Endothelial cell of umbilical vein (primary cell): ENCODE data around the gene UGCG. TPM values are rescaled to one million over a fixed set of nuclear protein-coding genes. Genes with fewer than 3 reads are reported as not detected.

Source experiments
- BruUV-seq: library from RNA; stranded (reverse); fragments of 400-500 nt; replicated peaks from 2 replicates; lab custom pipeline; 2021; lab: Mats Ljungman, UMichigan
- CTCF ChIA-PET: fragments of 300-600, 350-600 bp; sonication (Branson Sonifier 250); formaldehyde crosslinking; loops from one replicate; lab custom pipeline; 2021; ENCODE audit warnings: antibody characterized with exemption, inconsistent platforms; lab: Charles Lee
- POLR2A ChIA-PET: fragments of 300-600, 350-600 bp; sonication (Branson Sonifier 250); formaldehyde crosslinking; loops from one replicate; lab custom pipeline; 2021; ENCODE audit warnings: antibody characterized with exemption, inconsistent platforms; lab: Charles Lee
- DNase-seq: peaks from one replicate; pipeline ENCODE4 v3.0.0-alpha.2; 2011; ENCODE audit warnings: low read depth, low spot score
- FAIRE-seq: peaks from 2 replicates; lab custom pipeline; 2011; peaks lifted over from hg19 to GRCh38; lab: Jason Lieb, UNC
- H2AFZ ChIP-seq: 2 replicates; pipeline ENCODE4 v1.6.0; 2012; ENCODE audit warnings: low read depth, low read length, control low read depth, inconsistent platforms
- H3K27ac ChIP-seq: 2 replicates; pipeline ENCODE4 v1.5.1; 2011; ENCODE audit warnings: low read depth, mild to moderate bottlenecking, control low read depth, low read length, moderate library complexity; ENCODE audit not compliant: insufficient read depth
- H3K27me3 ChIP-seq, 2 experiments: 2 replicates each; pipeline versions ENCODE4 v1.6.0 to v1.6.1; 2011; ENCODE audit warnings: low read length in 2 of 2, mixed read lengths in 1 of 2; ENCODE audit not compliant: control insufficient read depth in 2 of 2, insufficient read depth in 2 of 2
- H3K36me3 ChIP-seq, 2 experiments: 2 replicates in 1 of 2; 3 replicates in 1 of 2; pipeline ENCODE4 v1.5.1; 2011; ENCODE audit warnings: low read length in 2 of 2, mild to moderate bottlenecking in 1 of 2, moderate library complexity in 1 of 2; ENCODE audit not compliant: control insufficient read depth in 2 of 2, insufficient read depth in 2 of 2; ENCODE audit errors: extremely low read depth in 1 of 2
- H3K4me1 ChIP-seq: 3 replicates; pipeline ENCODE4 v1.5.1; 2011; ENCODE audit warnings: mild to moderate bottlenecking, low read length; ENCODE audit not compliant: control insufficient read depth, insufficient read depth; ENCODE audit errors: extremely low read depth
- H3K4me2 ChIP-seq: 2 replicates; pipeline ENCODE4 v1.6.1; 2011; ENCODE audit warnings: low read length, control low read depth, mixed read lengths; ENCODE audit not compliant: insufficient read depth
- H3K4me3 ChIP-seq, 3 experiments: fragments of 200-600 bp in 1 of 3; sonication (generic), shearing (Covaris generic) in 1 of 3; replicated peaks in 1 of 3; 2 replicates each; pipeline ENCODE4 v1.5.1; 2011 to 2016; ENCODE audit warnings: control low read depth in 3 of 3, low read length in 3 of 3, mild to moderate bottlenecking in 2 of 3, inconsistent platforms in 1 of 3, low read depth in 1 of 3, moderate library complexity in 1 of 3; ENCODE audit not compliant: insufficient read depth in 1 of 3
- H3K79me2 ChIP-seq: 2 replicates; pipeline ENCODE4 v1.6.0; 2012; ENCODE audit warnings: low read length, inconsistent platforms; ENCODE audit not compliant: control insufficient read depth, insufficient read depth
- H3K9ac ChIP-seq: replicated peaks from 2 replicates; pipeline ENCODE3; 2011; ENCODE audit warnings: low read length, control low read depth; ENCODE audit not compliant: insufficient read depth; ENCODE audit errors: extremely low read depth
- H3K9me1 ChIP-seq: replicated peaks from 3 replicates; pipeline ENCODE4 v1.6.0; 2011; ENCODE audit warnings: mild to moderate bottlenecking, low read length; ENCODE audit not compliant: control insufficient read depth, insufficient read depth; ENCODE audit errors: extremely low read depth
- H3K9me3 ChIP-seq: replicated peaks from 2 replicates; pipeline ENCODE4 v1.5.1; 2012; ENCODE audit warnings: low read length, inconsistent platforms; ENCODE audit not compliant: control insufficient read depth, insufficient read depth
- H4K20me1 ChIP-seq: replicated peaks from 2 replicates; pipeline ENCODE3; 2011; ENCODE audit warnings: mild to moderate bottlenecking, low read length; ENCODE audit not compliant: control insufficient read depth, insufficient read depth; ENCODE audit errors: extremely low read depth
- EZH2 ChIP-seq: IDR thresholded peaks from 2 replicates; pipeline ENCODE4 v1.6.1; 2012; ENCODE audit warnings: borderline replicate concordance, low read depth, mild to moderate bottlenecking, moderate library complexity, low read length, inconsistent platforms; ENCODE audit not compliant: severe bottlenecking
- FOS ChIP-seq: IDR thresholded peaks from 2 replicates; pipeline ENCODE4 v1.6.1; 2011; ENCODE audit warnings: mild to moderate bottlenecking, low read length, moderate library complexity, borderline replicate concordance; ENCODE audit not compliant: insufficient read depth
- GATA2 ChIP-seq: IDR thresholded peaks from 2 replicates; pipeline ENCODE4 v1.7.0; 2011; ENCODE audit warnings: low read depth, mild to moderate bottlenecking, moderate library complexity, mixed read lengths, low read length; ENCODE audit not compliant: insufficient read length, insufficient read depth
- JUN ChIP-seq: IDR thresholded peaks from 2 replicates; pipeline ENCODE4 v1.6.1; 2011; ENCODE audit warnings: borderline replicate concordance, low read depth; ENCODE audit not compliant: insufficient read length, insufficient read depth
- MYC ChIP-seq: IDR thresholded peaks from one replicate; pipeline ENCODE4 v1.6.1; 2011; ENCODE audit warnings: mild to moderate bottlenecking, low read depth, low read length
- POLR2AphosphoS5 ChIP-seq: IDR thresholded peaks from 2 replicates; pipeline ENCODE4 v1.6.1; 2012; ENCODE audit warnings: low read depth, mild to moderate bottlenecking, control low read depth, low read length, moderate library complexity; ENCODE audit not compliant: insufficient read depth
- dilution Hi-C: fragments of 300-500 bp; cut with MboI; formaldehyde crosslinking; loops from one replicate; pipeline ENCODE4 v1.15.0; 2019; ENCODE audit warnings: low sequenced_read_pairs; ENCODE audit not compliant: extremely low pct_ligation_motif_present
- intact Hi-C: fragments of 100-400 bp; cut with micrococcal nuclease; formaldehyde crosslinking; loops from one replicate; pipeline ENCODE4 v1.10.0; 2022
- polyA plus RNA-seq, 4 experiments: library from polyadenylated mRNA; depleted of rRNA in 3 of 4; stranded (reverse) in 3 of 4; unstranded in 1 of 4; fragments of >200 nt; gene quantifications; 2 replicates each; pipeline versions ENCODE4 v1.2.1 to v1.2.3, GENCODE V29; 2011 to 2012; ENCODE audit warnings: missing spikeins in 1 of 4
- total RNA-seq: library from RNA; stranded (reverse); gene quantifications from 2 replicates; pipeline ENCODE4 v1.2.3, GENCODE V29; 2021

UGCG gene
- total and polyA plus RNA-seq, 2 donors (not counting 3 experiments of a cell fraction or from before 2014, with no cell fraction given) = 28.5 to 38.5 TPM

DNA sequence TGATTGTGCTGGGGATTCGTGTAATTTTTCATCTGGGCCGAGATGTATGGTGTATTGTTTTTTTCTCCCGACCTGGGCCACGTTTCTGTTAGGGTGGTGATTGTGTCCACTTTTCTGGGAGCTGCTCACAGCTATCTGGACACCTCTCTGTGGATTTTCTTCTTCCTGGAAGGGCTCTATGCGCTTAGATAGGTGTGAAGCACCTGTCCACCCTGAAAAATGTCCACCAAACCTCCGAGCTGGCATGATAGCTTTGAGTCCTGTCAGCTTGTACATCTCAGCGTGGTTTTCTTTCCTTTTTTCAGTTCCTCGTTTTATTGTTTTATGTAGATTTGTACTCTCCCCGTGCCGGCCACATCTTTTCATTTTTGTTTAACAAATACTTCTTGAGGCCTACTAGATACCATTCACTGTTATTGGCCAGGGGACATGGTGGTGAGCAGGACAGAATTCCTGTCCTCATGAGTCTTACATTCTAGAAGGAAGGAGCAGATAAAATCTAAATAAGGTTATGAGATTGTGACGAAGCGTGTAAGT, 1.1 kb downstream of the UGCG start:
- Histone ChIP-seq H3K36me3 (no peaks in the 10 kb centered on the region), H3K79me2 (peaks cover 58% of the 10 kb centered on the region), H3K9me3 (no peaks in the 10 kb centered on the region), H3K9ac (peak overlapping the region; percentile 79), H2AFZ (no peak overlapping the region), H3K4me2 (peak overlapping the region; percentile 88), H3K9me1 (no peaks in the 10 kb centered on the region), H3K4me3 (peak overlapping the region; percentile 81 to 96 (median 90)), H3K27ac (peak overlapping the region; percentile 82), H3K27me3 (no peaks in the 10 kb centered on the region), H4K20me1 (no peaks in the 10 kb centered on the region), H3K4me1 (peaks cover 35% of the 10 kb centered on the region)
- intact Hi-C loops (loop anchor here (1.0 to 2.0 kb wide), 6 partner anchors 29 to 436 kb away; partner anchors contain the start of gene PTBP3), dilution Hi-C loops (no loop called here)
- FAIRE-seq (no peak), DNase-seq (peak; percentile 55)
- POLR2A ChIA-PET = interaction anchor here (0.5 to 2.0 kb wide), 6 partner anchors 29 to 391 kb away, joined by 3 to 10 read pairs (median 3); no protein-coding TSS in a partner anchor
- CTCF ChIA-PET = interaction anchor here (1.0 to 3.6 kb wide), 7 partner anchors 15 to 177 kb away, joined by 3 to 41 read pairs (median 4); no protein-coding TSS in a partner anchor
- BruUV-seq = TSS peak; percentile 38
- TF ChIP-seq GATA2 (peak; percentile 45), POLR2AphosphoS5 (no peak)

DNA sequence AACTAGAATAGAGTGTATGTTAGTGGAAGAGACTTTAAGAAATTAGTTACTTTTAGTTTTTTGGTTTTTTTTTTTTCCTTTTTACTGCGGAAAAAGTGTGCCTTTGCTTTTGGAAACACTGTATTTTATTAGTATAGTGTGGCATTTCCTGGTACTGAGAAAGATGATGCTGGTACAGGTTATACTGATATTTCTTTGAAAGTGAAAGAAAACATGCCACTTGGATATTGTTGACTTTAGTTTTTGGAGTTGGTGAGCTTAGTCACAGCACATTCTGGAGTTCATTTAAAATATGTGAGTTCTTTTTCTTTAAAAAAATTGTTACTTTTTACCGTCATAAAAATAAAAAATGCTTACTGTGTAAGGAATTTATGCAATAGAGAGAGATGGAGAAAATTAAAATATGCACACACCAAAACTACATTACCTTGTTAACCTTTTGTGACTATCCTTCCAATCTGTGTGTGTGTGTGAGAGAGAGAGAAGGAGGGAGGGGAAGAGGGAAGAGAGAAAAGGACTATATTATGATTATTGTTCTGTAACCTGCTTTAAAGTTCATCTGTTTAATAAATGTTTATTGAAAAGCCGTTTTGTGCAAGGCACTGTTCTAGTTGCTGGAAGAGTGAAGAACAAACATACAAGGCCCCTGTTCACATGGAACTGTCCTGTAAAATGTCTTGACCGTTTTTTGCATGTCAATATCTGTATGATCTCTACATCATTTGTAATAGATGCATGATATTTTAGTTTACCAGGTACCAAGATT, 1.9 kb downstream of the UGCG start:
- no peak overlapping the region for H2AFZ ChIP-seq
- no peak for FAIRE-seq
- POLR2A ChIA-PET = interaction anchor here (2.0 kb wide), 1 partner anchor 28 kb away, joined by 10 read pairs; no protein-coding TSS in a partner anchor
- BruUV-seq = no TSS peak
- H3K4me3 ChIP-seq = peak overlapping the region; percentile 81 to 96 (median 90)
- H4K20me1 ChIP-seq = no peaks in the 10 kb centered on the region
- no peaks in the 10 kb centered on the region for H3K9me1 ChIP-seq
- CTCF ChIA-PET = interaction anchor here (0.8 to 3.6 kb wide), 6 partner anchors 8 to 176 kb away, joined by 3 to 41 read pairs (median 4); no protein-coding TSS in a partner anchor
- no peaks in the 10 kb centered on the region for H3K9me3 ChIP-seq
- peak overlapping the region; percentile 82 for H3K27ac ChIP-seq
- peak overlapping the region; percentile 88 for H3K4me2 ChIP-seq
- peaks cover 66% of the 10 kb centered on the region for H3K79me2 ChIP-seq
- H3K9ac ChIP-seq = peak overlapping the region; percentile 79
- peak; percentile 30 for DNase-seq
- TF ChIP-seq GATA2 = no peak
- TF ChIP-seq EZH2 = no peak
- TF ChIP-seq MYC = no peak
- no peak for TF ChIP-seq JUN
- no peak for TF ChIP-seq FOS
- no peak for TF ChIP-seq POLR2AphosphoS5
- intact Hi-C loops (no loop called here), dilution Hi-C loops (no loop called here)
- no peaks in the 10 kb centered on the region for H3K36me3 ChIP-seq
- no peaks in the 10 kb centered on the region for H3K27me3 ChIP-seq
- H3K4me1 ChIP-seq = peaks cover 39% of the 10 kb centered on the region
